Glutamatergic neuron (in vitro differentiated cells): ENCODE measurements around the gene ADGRL3. TPM values are rescaled to one million over a fixed set of nuclear protein-coding genes. Genes with fewer than 3 reads are reported as not detected.
"Not testable (repeated sequence)": the region's sequence is repeated elsewhere in the genome, so short reads cannot be mapped to it uniquely, and the experiment has no call there.

Source experiments
- DNase-seq: peaks from one replicate; pipeline ENCODE4 v3.0.0; 2022
- H3K27ac Mint-ChIP-seq: one replicate; pipeline ENCODE4 v1.8.0; 2020; ENCODE audit warnings: mild to moderate bottlenecking, mixed read lengths, inconsistent platforms; ENCODE audit not compliant: unreplicated experiment
- H3K27me3 Mint-ChIP-seq: one replicate; pipeline ENCODE4 v1.8.0; 2020; ENCODE audit warnings: mild to moderate bottlenecking, moderate library complexity, mixed read lengths, inconsistent platforms; ENCODE audit not compliant: unreplicated experiment
- H3K36me3 Mint-ChIP-seq: one replicate; pipeline ENCODE4 v1.8.0; 2020; ENCODE audit warnings: mild to moderate bottlenecking, mixed read lengths, inconsistent platforms; ENCODE audit not compliant: unreplicated experiment
- H3K4me1 Mint-ChIP-seq: one replicate; pipeline ENCODE4 v1.8.0; 2020; ENCODE audit warnings: mild to moderate bottlenecking, low read depth, mixed read lengths, inconsistent platforms; ENCODE audit not compliant: unreplicated experiment
- H3K4me3 Mint-ChIP-seq: one replicate; pipeline ENCODE4 v1.8.0; 2020; ENCODE audit warnings: mild to moderate bottlenecking, mixed read lengths, inconsistent platforms; ENCODE audit not compliant: unreplicated experiment
- H3K9me3 Mint-ChIP-seq: one replicate; pipeline ENCODE4 v1.8.0; 2020; ENCODE audit warnings: mild to moderate bottlenecking, moderate library complexity, mixed read lengths, inconsistent platforms; ENCODE audit not compliant: unreplicated experiment
- total RNA-seq: library from RNA; stranded (reverse); fragmentation: NEBNext Ultra II Directional; extraction: Animal tissue kit (Norgen Biotek cat#: 25700); gene quantifications from one replicate; pipeline ENCODE4 v1.2.1, GENCODE V29; 2021; ENCODE audit not compliant: unreplicated experiment
- TF ChIP-seq, protein P1 (sequence below): fragments of 200-600 bp; sonication (generic); IDR thresholded peaks from one replicate; pipeline ENCODE4 v1.5.0; 2021; ENCODE audit not compliant: partially characterized antibody, unreplicated experiment

Gene ADGRL3
- total RNA-seq, 1 donor from 2014 or later: 193 TPM

- no peak for DNase-seq
- Mint-ChIP-seq H3K27ac (no peak overlapping the region), H3K36me3 (peaks cover 17% of the 10 kb centered on the region), H3K4me1 (peaks cover 7% of the 10 kb centered on the region), H3K9me3 (no peaks in the 10 kb centered on the region), H3K4me3 (no peak overlapping the region), H3K27me3 (peaks cover 2% of the 10 kb centered on the region)
- TF ChIP-seq, protein P1, sequence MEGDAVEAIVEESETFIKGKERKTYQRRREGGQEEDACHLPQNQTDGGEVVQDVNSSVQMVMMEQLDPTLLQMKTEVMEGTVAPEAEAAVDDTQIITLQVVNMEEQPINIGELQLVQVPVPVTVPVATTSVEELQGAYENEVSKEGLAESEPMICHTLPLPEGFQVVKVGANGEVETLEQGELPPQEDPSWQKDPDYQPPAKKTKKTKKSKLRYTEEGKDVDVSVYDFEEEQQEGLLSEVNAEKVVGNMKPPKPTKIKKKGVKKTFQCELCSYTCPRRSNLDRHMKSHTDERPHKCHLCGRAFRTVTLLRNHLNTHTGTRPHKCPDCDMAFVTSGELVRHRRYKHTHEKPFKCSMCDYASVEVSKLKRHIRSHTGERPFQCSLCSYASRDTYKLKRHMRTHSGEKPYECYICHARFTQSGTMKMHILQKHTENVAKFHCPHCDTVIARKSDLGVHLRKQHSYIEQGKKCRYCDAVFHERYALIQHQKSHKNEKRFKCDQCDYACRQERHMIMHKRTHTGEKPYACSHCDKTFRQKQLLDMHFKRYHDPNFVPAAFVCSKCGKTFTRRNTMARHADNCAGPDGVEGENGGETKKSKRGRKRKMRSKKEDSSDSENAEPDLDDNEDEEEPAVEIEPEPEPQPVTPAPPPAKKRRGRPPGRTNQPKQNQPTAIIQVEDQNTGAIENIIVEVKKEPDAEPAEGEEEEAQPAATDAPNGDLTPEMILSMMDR: no peak
Measured at GRCh38 chr4:61350932-61351331, 150.8 kb downstream of the ADGRL3 start.

DNA sequence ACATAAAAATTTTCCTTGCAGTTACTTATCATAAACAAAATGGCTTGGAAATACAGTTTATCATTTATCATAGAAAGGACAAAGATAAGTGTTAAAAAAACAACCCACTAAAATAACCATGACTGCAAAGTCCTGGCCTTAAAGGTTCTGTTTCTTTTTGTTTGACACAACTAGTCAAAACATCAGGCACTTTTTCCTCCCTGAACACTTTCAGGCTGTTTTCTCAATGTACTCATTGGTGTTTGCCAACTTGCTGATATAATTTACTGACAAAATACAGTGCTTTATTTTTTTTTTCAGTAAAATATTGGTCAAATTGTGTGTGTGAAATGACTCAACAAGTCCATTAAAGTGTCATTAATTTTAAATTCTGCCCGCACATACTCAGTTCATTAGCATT is 156.6 kb downstream of the ADGRL3 start:
- Mint-ChIP-seq H3K4me3 (no peak overlapping the region), H3K4me1 (peaks cover 5% of the 10 kb centered on the region), H3K9me3 (no peaks in the 10 kb centered on the region), H3K36me3 (peaks cover 17% of the 10 kb centered on the region), H3K27ac (no peak overlapping the region), H3K27me3 (peaks cover 3% of the 10 kb centered on the region)
- no peak for DNase-seq
- TF ChIP-seq, protein P1: no peak

DNA sequence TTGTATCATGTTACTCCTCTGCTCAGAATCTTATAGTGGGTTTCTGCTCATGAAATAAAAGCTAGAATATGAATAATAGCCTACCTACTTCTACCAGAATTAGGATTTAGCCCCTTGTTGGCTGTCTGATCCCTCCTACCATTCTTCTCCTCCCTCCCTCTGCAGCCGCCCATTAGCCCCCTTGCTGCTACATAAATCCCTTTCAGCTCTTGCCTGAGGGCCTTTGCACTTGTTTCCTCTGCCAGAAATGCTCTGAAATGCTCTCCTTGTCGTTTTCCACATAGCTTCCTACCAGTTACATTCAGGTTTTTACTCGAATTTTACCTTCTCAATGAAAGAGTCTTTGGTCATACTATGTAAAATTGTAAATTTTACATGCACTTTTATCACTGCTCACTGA is 159.2 kb downstream of the ADGRL3 start:
- Mint-ChIP-seq H3K27me3 (peaks cover 3% of the 10 kb centered on the region), H3K36me3 (peaks cover 13% of the 10 kb centered on the region), H3K9me3 (no peaks in the 10 kb centered on the region), H3K4me3 (no peak overlapping the region), H3K27ac (no peak overlapping the region), H3K4me1 (peaks cover 5% of the 10 kb centered on the region)
- TF ChIP-seq, protein P1: no peak
- DNase-seq: no peak

GRCh38 chr4:61372817-61373216 is 172.7 kb downstream of the ADGRL3 start:
- not testable (repeated sequence) for H3K27me3 Mint-ChIP-seq, H3K36me3 Mint-ChIP-seq, H3K4me3 Mint-ChIP-seq, DNase-seq, H3K27ac Mint-ChIP-seq, H3K4me1 Mint-ChIP-seq
- H3K9me3 Mint-ChIP-seq: peaks cover 11% of the 10 kb centered on the region

- peaks cover 4% of the 10 kb centered on the region for H3K27me3 Mint-ChIP-seq
- H3K9me3 Mint-ChIP-seq: peaks cover 12% of the 10 kb centered on the region
- TF ChIP-seq, protein P1: no peak
- DNase-seq: no peak
- no peak overlapping the region for H3K27ac Mint-ChIP-seq
- H3K4me1 Mint-ChIP-seq: peaks cover 5% of the 10 kb centered on the region
- peaks cover 8% of the 10 kb centered on the region for H3K36me3 Mint-ChIP-seq
- H3K4me3 Mint-ChIP-seq: no peak overlapping the region
Measured at GRCh38 chr4:61373901-61374440, 173.8 kb downstream of the ADGRL3 start.

GRCh38 chr4:61374447-61374891 is 174.3 kb downstream of the ADGRL3 start:
- no peak for DNase-seq

More at GRCh38 chr4:61374447-61374891, 174.3 kb downstream of the ADGRL3 start:
- H3K27ac Mint-ChIP-seq: no peak overlapping the region
- no peak overlapping the region for H3K4me3 Mint-ChIP-seq
- TF ChIP-seq, protein P1: no peak
- peaks cover 13% of the 10 kb centered on the region for H3K9me3 Mint-ChIP-seq
- H3K27me3 Mint-ChIP-seq: peaks cover 4% of the 10 kb centered on the region
- peaks cover 5% of the 10 kb centered on the region for H3K4me1 Mint-ChIP-seq
- peaks cover 8% of the 10 kb centered on the region for H3K36me3 Mint-ChIP-seq
